Astrocyte (in vitro differentiated cells and primary cell): ENCODE results near the gene FZD10. TPM values are rescaled to one million over a fixed set of nuclear protein-coding genes. Genes with fewer than 3 reads are reported as not detected.

Experiments used
- DNase-seq: peaks from one replicate; pipeline ENCODE4 v3.0.0-alpha.2; 2010; ENCODE audit warnings: low read depth
- FAIRE-seq: peaks from 2 replicates; lab custom pipeline; 2011; peaks lifted over from hg19 to GRCh38; lab: Jason Lieb, UNC
- H2AFZ ChIP-seq: 2 replicates; pipeline ENCODE4 v1.6.0; 2012; ENCODE audit warnings: low read depth, low read length, inconsistent platforms
- H3K27ac ChIP-seq: 2 replicates; pipeline ENCODE4 v1.5.1; 2011; ENCODE audit warnings: low read depth, low read length, inconsistent platforms
- H3K27me3 ChIP-seq: 2 replicates; pipeline ENCODE4 v1.6.0; 2011; ENCODE audit warnings: low read length, inconsistent platforms; ENCODE audit not compliant: insufficient read depth
- H3K36me3 ChIP-seq: 2 replicates; pipeline ENCODE4 v1.5.1; 2011; ENCODE audit warnings: low read length, inconsistent platforms; ENCODE audit not compliant: insufficient read depth
- H3K4me1 ChIP-seq: 2 replicates; pipeline ENCODE4 v1.5.1; 2011; ENCODE audit warnings: low read length, inconsistent platforms; ENCODE audit not compliant: insufficient read depth
- H3K4me2 ChIP-seq: 2 replicates; pipeline ENCODE4 v1.6.0; 2012; ENCODE audit warnings: low read length, inconsistent platforms
- H3K4me3 ChIP-seq: 2 replicates; pipeline ENCODE4 v1.5.1; 2011; ENCODE audit warnings: low read depth, mild to moderate bottlenecking, low read length, inconsistent platforms; ENCODE audit not compliant: insufficient read depth
- H3K79me2 ChIP-seq: 2 replicates; pipeline ENCODE4 v1.6.0; 2012; ENCODE audit warnings: mild to moderate bottlenecking, low read length, inconsistent platforms; ENCODE audit not compliant: insufficient read depth
- H3K9ac ChIP-seq: 2 replicates; pipeline ENCODE4 v1.6.0; 2012; ENCODE audit warnings: mild to moderate bottlenecking, low read length, inconsistent platforms
- H3K9me3 ChIP-seq: 2 replicates; pipeline ENCODE4 v1.5.1; 2012; ENCODE audit warnings: low read depth, mild to moderate bottlenecking, low read length, inconsistent platforms; ENCODE audit not compliant: insufficient read depth
- H4K20me1 ChIP-seq: 2 replicates; pipeline ENCODE4 v1.6.0; 2012; ENCODE audit warnings: low read length, inconsistent platforms; ENCODE audit not compliant: insufficient read depth
- H3K27ac Mint-ChIP-seq: one replicate; pipeline ENCODE4 v1.8.0; 2021; ENCODE audit warnings: mild to moderate bottlenecking, mixed read lengths; ENCODE audit not compliant: unreplicated experiment
- H3K27me3 Mint-ChIP-seq: one replicate; pipeline ENCODE4 v1.8.0; 2021; ENCODE audit warnings: low read depth, mixed read lengths; ENCODE audit not compliant: unreplicated experiment
- H3K36me3 Mint-ChIP-seq: one replicate; pipeline ENCODE4 v1.8.0; 2021; ENCODE audit warnings: low read depth, mixed read lengths; ENCODE audit not compliant: unreplicated experiment
- H3K4me1 Mint-ChIP-seq: one replicate; pipeline ENCODE4 v1.8.0; 2021; ENCODE audit warnings: low read depth, mixed read lengths; ENCODE audit not compliant: unreplicated experiment
- H3K4me3 Mint-ChIP-seq: one replicate; pipeline ENCODE4 v1.8.0; 2021; ENCODE audit warnings: mild to moderate bottlenecking, moderate library complexity, mixed read lengths; ENCODE audit not compliant: unreplicated experiment
- H3K9me3 Mint-ChIP-seq: one replicate; pipeline ENCODE4 v1.8.0; 2021; ENCODE audit warnings: mild to moderate bottlenecking, mixed read lengths; ENCODE audit not compliant: unreplicated experiment
- EZH2 ChIP-seq: IDR thresholded peaks from 2 replicates; pipeline ENCODE4 v1.6.1; 2012; ENCODE audit warnings: mild to moderate bottlenecking, low read length, inconsistent platforms; ENCODE audit not compliant: insufficient read depth
- total RNA-seq: library from RNA; stranded (reverse); gene quantifications from 2 replicates; pipeline ENCODE4 v1.2.1, GENCODE V29; 2021
- TF ChIP-seq, protein P1 (sequence below): IDR thresholded peaks from 2 replicates; pipeline ENCODE4 v1.5.1; 2011; ENCODE audit warnings: low read depth, mild to moderate bottlenecking, inconsistent platforms, low read length, moderate library complexity; ENCODE audit not compliant: insufficient read depth

The FZD10 gene
- total RNA-seq, 1 donor from 2014 or later: not detected

GRCh38 chr12:130169256-130169655 lies 7.0 kb downstream of the FZD10 start:
- Histone ChIP-seq H3K9ac (no peak overlapping the region), H3K79me2 (no peaks in the 10 kb centered on the region), H3K27me3 (peaks cover 29% of the 10 kb centered on the region), H3K27ac (no peak overlapping the region), H3K4me2 (no peak overlapping the region), H3K4me3 (no peak overlapping the region), H3K9me3 (no peaks in the 10 kb centered on the region), H3K4me1 (no peaks in the 10 kb centered on the region), H4K20me1 (no peaks in the 10 kb centered on the region), H3K36me3 (no peaks in the 10 kb centered on the region), H2AFZ (no peak overlapping the region)
- no peak for DNase-seq
- Mint-ChIP-seq H3K27me3 (no peaks in the 10 kb centered on the region), H3K36me3 (no peaks in the 10 kb centered on the region), H3K27ac (no peak overlapping the region), H3K4me1 (no peaks in the 10 kb centered on the region), H3K4me3 (no peak overlapping the region), H3K9me3 (peaks cover 9% of the 10 kb centered on the region)
- FAIRE-seq: no peak
- TF ChIP-seq, protein P1, sequence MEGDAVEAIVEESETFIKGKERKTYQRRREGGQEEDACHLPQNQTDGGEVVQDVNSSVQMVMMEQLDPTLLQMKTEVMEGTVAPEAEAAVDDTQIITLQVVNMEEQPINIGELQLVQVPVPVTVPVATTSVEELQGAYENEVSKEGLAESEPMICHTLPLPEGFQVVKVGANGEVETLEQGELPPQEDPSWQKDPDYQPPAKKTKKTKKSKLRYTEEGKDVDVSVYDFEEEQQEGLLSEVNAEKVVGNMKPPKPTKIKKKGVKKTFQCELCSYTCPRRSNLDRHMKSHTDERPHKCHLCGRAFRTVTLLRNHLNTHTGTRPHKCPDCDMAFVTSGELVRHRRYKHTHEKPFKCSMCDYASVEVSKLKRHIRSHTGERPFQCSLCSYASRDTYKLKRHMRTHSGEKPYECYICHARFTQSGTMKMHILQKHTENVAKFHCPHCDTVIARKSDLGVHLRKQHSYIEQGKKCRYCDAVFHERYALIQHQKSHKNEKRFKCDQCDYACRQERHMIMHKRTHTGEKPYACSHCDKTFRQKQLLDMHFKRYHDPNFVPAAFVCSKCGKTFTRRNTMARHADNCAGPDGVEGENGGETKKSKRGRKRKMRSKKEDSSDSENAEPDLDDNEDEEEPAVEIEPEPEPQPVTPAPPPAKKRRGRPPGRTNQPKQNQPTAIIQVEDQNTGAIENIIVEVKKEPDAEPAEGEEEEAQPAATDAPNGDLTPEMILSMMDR: no peak
- no peak for TF ChIP-seq EZH2

DNA sequence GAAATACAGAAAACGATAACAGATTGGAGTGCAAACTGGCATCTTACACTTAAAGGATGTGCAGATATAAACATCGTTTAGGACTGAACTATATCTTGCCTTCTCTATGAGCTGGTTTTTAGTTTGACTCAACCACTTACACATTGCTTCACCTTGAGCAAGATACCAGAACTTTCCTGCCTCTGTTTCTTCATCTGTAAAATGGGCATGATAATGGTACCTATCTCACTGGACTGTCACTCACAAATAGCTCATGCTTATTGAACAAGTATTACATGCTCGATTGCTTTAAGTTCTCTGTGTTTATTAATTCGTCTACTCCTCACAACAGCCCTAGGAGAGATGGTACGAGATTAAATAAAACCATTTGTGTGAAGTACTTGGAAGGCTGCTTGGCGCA lies 7.7 kb downstream of the FZD10 start:
- Histone ChIP-seq H2AFZ (no peak overlapping the region), H3K4me1 (no peaks in the 10 kb centered on the region), H3K36me3 (no peaks in the 10 kb centered on the region), H3K4me3 (no peak overlapping the region), H3K9ac (no peak overlapping the region), H3K27ac (no peak overlapping the region), H3K79me2 (no peaks in the 10 kb centered on the region), H3K27me3 (peaks cover 23% of the 10 kb centered on the region), H4K20me1 (no peaks in the 10 kb centered on the region), H3K9me3 (no peaks in the 10 kb centered on the region), H3K4me2 (no peak overlapping the region)
- TF ChIP-seq, protein P1: no peak
- TF ChIP-seq EZH2: no peak
- DNase-seq: no peak
- H3K36me3 Mint-ChIP-seq: no peaks in the 10 kb centered on the region
- no peak overlapping the region for H3K4me3 Mint-ChIP-seq
- FAIRE-seq: no peak
- H3K27me3 Mint-ChIP-seq: no peaks in the 10 kb centered on the region
- H3K27ac Mint-ChIP-seq: no peak overlapping the region
- no peaks in the 10 kb centered on the region for H3K4me1 Mint-ChIP-seq
- peaks cover 9% of the 10 kb centered on the region for H3K9me3 Mint-ChIP-seq

DNA sequence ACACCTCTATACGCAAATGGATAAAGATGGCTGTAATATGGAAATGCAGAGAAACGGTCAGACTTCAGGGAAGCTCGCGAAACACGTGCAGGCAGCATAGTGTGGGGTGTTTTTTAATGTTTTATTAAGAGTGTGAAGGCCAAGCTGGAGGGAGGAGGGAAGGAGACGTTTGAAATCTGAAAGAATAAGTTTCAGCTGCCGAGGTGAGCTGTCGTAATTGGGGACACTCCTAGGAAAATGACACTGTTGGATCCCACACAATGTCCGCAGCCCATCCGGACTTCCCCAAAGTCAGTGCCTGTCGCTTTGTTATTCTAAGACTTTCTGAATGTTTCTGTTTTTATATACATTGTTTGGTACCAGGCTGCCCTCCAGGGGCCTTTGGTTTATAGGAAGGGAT lies 8.3 kb downstream of the FZD10 start:
- H3K9me3 Mint-ChIP-seq: peaks cover 11% of the 10 kb centered on the region

More for the DNA sequence above, 8.3 kb downstream of the FZD10 start:
- no peak overlapping the region for H3K27ac Mint-ChIP-seq
- no peak for FAIRE-seq
- no peak overlapping the region for H3K9ac ChIP-seq
- H3K36me3 Mint-ChIP-seq: no peaks in the 10 kb centered on the region
- H2AFZ ChIP-seq: no peak overlapping the region
- TF ChIP-seq, protein P1: no peak
- no peak for TF ChIP-seq EZH2
- H3K4me2 ChIP-seq: no peak overlapping the region
- H4K20me1 ChIP-seq: no peaks in the 10 kb centered on the region
- no peaks in the 10 kb centered on the region for H3K4me1 ChIP-seq
- no peaks in the 10 kb centered on the region for H3K4me1 Mint-ChIP-seq
- peaks cover 17% of the 10 kb centered on the region for H3K27me3 ChIP-seq
- H3K27ac ChIP-seq: no peak overlapping the region
- no peaks in the 10 kb centered on the region for H3K9me3 ChIP-seq
- no peak overlapping the region for H3K4me3 ChIP-seq
- H3K36me3 ChIP-seq: no peaks in the 10 kb centered on the region
- H3K27me3 Mint-ChIP-seq: no peaks in the 10 kb centered on the region
- H3K4me3 Mint-ChIP-seq: no peak overlapping the region
- DNase-seq: no peak
- no peaks in the 10 kb centered on the region for H3K79me2 ChIP-seq
